ENCODE results near the gene YLPM1.

- no peak for TF ChIP-seq CTCF (IDR thresholded peaks at IDR 0.05)
- no peak for TF ChIP-seq EZH2 (IDR thresholded peaks at IDR 0.05; ENCODE audit: borderline replicate concordance, insufficient read depth, low read depth, low read length, poor library complexity, severe bottlenecking)
Measured at GRCh38 chr14:74807853-74808545, 44.9 kb downstream of the YLPM1 start.

Data from B cell (primary cell).